HepG2 (cell line): ENCODE results near the gene SLC22A23. TPM values are rescaled to one million over a fixed set of nuclear protein-coding genes. Genes with fewer than 3 reads are reported as not detected.

Experiments used
- ERF ChIP-seq: IDR thresholded peaks from 2 replicates; pipeline ENCODE4 v1.6.1; 2018; ENCODE audit warnings: missing biosample characterization, missing genetic modification reagents
- FOXA1 ChIP-seq, 2 experiments: fragments of 450-650 bp in 1 of 2; sonication (generic) in 1 of 2; formaldehyde crosslinking in 1 of 2; IDR thresholded peaks; 2 replicates each; pipeline versions ENCODE4 v1.4.0 to v1.6.1; 2016 to 2020; ENCODE audit warnings: missing genetic modification reagents in 1 of 2
- MIER2 ChIP-seq: IDR thresholded peaks from 2 replicates; pipeline ENCODE4 v1.6.1; 2016; ENCODE audit warnings: missing biosample characterization, missing genetic modification reagents
- RFX5 ChIP-seq: IDR thresholded peaks from 2 replicates; pipeline ENCODE4 v1.6.1; 2011; ENCODE audit warnings: low read depth, low read length, improper control_type of control experiment
- SNAPC2 ChIP-seq: sonication (generic); formaldehyde crosslinking; IDR thresholded peaks from 2 replicates; pipeline ENCODE4 v1.8.1; 2022; ENCODE audit warnings: mild to moderate bottlenecking, missing genetic modification reagents
- SRSF1 ChIP-seq: fragments of 200-400 bp; formaldehyde crosslinking; optimal IDR thresholded peaks from 2 replicates; pipeline ENCODE3; 2017; ENCODE audit warnings: mild to moderate bottlenecking, low read depth, low read length, moderate library complexity
- ZBTB7A ChIP-seq: sonication (generic); formaldehyde crosslinking; IDR thresholded peaks from 2 replicates; pipeline ENCODE4 v1.8.0; 2022; ENCODE audit warnings: mild to moderate bottlenecking, missing genetic modification reagents
- ZMYM3 ChIP-seq: sonication (generic); formaldehyde crosslinking; IDR thresholded peaks from 2 replicates; pipeline ENCODE4 v1.5.1; 2020; ENCODE audit warnings: mild to moderate bottlenecking, missing genetic modification reagents
- ZNF263 ChIP-seq: sonication (generic); formaldehyde crosslinking; IDR thresholded peaks from 2 replicates; pipeline ENCODE4 v1.4.0; 2020; ENCODE audit warnings: missing genetic modification reagents
- ZNF484 ChIP-seq: sonication (generic); formaldehyde crosslinking; IDR thresholded peaks from 2 replicates; pipeline ENCODE4 v1.5.1; 2020; ENCODE audit warnings: mild to moderate bottlenecking, low read depth, missing genetic modification reagents, borderline replicate concordance
- ZNF678 ChIP-seq: sonication (generic); formaldehyde crosslinking; IDR thresholded peaks from 2 replicates; pipeline ENCODE4 v1.4.0; 2020; ENCODE audit warnings: mild to moderate bottlenecking, missing genetic modification reagents
- ZNF776 ChIP-seq: sonication (generic); formaldehyde crosslinking; IDR thresholded peaks from 2 replicates; pipeline ENCODE4 v1.4.0; 2020; ENCODE audit warnings: mild to moderate bottlenecking, missing genetic modification reagents
- ZNF883 ChIP-seq: sonication (generic); formaldehyde crosslinking; IDR thresholded peaks from 2 replicates; pipeline ENCODE4 v1.5.1; 2020; ENCODE audit warnings: mild to moderate bottlenecking, missing genetic modification reagents; ENCODE audit errors: not compliant biosample characterization
- ZSCAN29 ChIP-seq: sonication (generic); formaldehyde crosslinking; conservative IDR thresholded peaks from 2 replicates; pipeline ENCODE4 v1.4.0; 2020; ENCODE audit warnings: mild to moderate bottlenecking, missing genetic modification reagents
- polyA plus RNA-seq, 8 experiments: library from polyadenylated mRNA; depleted of rRNA in 3 of 8; stranded (reverse) in 7 of 8; unstranded in 1 of 8; fragments of >200 nt; fragmentation: Illumina TruSeq in 4 of 8; extraction: Trizol in 4 of 8; gene quantifications; 2 replicates each; pipeline versions ENCODE4 v1.2.1 to v1.2.3, GENCODE V29; 2011 to 2016; ENCODE audit warnings: low read depth in 4 of 8, missing spikeins in 1 of 8, mixed read lengths in 1 of 8; ENCODE audit not compliant: insufficient read depth in 1 of 8
- total RNA-seq, 5 experiments: library from RNA; depleted of rRNA; stranded (reverse); fragments of >200 nt; fragmentation: Illumina TruSeq; extraction: Trizol; gene quantifications; 2 replicates each; pipeline ENCODE4 v1.2.3, GENCODE V29; 2016; ENCODE audit warnings: low read depth in 1 of 5
- TF ChIP-seq, protein P1 (sequence below), 2 experiments: IDR thresholded peaks; 2 replicates each; pipeline ENCODE4 v1.6.1; 2011 to 2012; ENCODE audit warnings: low read length in 2 of 2, borderline replicate concordance in 1 of 2, low read depth in 1 of 2, mild to moderate bottlenecking in 1 of 2, moderate library complexity in 1 of 2
- TF ChIP-seq, protein P2 (sequence below): sonication (generic); formaldehyde crosslinking; IDR thresholded peaks from 2 replicates; pipeline ENCODE4 v1.4.0; 2020; ENCODE audit warnings: low read depth, mild to moderate bottlenecking, missing genetic modification reagents
- TF ChIP-seq, protein P3 (sequence below): IDR thresholded peaks from 2 replicates; pipeline ENCODE4 v1.6.1; 2016; ENCODE audit warnings: missing compliant biosample characterization, missing genetic modification reagents, borderline replicate concordance
- TF ChIP-seq, protein P4 (sequence below): IDR thresholded peaks from 2 replicates; pipeline ENCODE4 v1.6.1; 2016; ENCODE audit warnings: mild to moderate bottlenecking
- TF ChIP-seq, protein P5 (sequence below): sonication (generic); formaldehyde crosslinking; IDR thresholded peaks from 2 replicates; pipeline ENCODE4 v1.4.0; 2020; ENCODE audit warnings: missing genetic modification reagents

The SLC22A23 gene
- total and polyA plus RNA-seq, 2 of the 13 experiments (the other 11 are each of a cell fraction or from before 2014, with no cell fraction given): 11.8 to 17.5 TPM

DNA sequence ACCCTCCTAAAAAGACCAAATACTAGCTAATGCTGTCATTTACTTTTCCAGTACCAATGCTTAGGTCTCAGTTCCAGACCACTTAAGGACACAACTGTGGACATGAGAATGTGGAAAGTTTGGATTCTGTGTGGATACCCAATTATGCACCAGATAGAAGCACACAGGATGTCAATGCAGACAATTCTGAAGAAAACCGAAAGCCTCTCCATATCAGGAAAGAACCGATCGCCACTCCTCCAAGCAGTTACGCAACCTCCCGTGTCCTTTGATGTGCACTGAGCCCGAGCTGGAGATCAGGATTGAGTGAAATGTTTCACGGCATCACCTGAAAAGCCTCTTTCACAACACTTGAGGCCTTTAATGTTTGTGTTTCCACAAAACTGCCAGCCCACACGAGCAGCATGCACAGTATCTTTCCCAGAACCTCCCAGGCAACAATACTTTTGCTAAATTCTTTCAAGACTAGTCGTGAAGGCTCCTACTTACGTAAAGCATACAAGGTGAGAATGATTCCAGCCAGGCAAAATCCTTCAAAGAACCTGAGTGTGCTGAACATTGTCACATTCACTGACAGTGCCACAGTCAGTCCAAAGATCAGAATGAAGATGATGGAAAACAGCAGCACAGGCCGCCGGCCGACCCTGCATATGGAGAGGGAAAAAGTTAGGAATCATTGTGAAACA, 47.0 kb downstream of the SLC22A23 start (continued):
- TF ChIP-seq, protein P1, sequence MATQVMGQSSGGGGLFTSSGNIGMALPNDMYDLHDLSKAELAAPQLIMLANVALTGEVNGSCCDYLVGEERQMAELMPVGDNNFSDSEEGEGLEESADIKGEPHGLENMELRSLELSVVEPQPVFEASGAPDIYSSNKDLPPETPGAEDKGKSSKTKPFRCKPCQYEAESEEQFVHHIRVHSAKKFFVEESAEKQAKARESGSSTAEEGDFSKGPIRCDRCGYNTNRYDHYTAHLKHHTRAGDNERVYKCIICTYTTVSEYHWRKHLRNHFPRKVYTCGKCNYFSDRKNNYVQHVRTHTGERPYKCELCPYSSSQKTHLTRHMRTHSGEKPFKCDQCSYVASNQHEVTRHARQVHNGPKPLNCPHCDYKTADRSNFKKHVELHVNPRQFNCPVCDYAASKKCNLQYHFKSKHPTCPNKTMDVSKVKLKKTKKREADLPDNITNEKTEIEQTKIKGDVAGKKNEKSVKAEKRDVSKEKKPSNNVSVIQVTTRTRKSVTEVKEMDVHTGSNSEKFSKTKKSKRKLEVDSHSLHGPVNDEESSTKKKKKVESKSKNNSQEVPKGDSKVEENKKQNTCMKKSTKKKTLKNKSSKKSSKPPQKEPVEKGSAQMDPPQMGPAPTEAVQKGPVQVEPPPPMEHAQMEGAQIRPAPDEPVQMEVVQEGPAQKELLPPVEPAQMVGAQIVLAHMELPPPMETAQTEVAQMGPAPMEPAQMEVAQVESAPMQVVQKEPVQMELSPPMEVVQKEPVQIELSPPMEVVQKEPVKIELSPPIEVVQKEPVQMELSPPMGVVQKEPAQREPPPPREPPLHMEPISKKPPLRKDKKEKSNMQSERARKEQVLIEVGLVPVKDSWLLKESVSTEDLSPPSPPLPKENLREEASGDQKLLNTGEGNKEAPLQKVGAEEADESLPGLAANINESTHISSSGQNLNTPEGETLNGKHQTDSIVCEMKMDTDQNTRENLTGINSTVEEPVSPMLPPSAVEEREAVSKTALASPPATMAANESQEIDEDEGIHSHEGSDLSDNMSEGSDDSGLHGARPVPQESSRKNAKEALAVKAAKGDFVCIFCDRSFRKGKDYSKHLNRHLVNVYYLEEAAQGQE (IDR thresholded peaks at IDR 0.05; ENCODE audit: borderline replicate concordance in 1 of 2, low read depth in 1 of 2, low read length in 2 of 2): peak in 1 of 2 experiments; percentile 64; a peak in 2 of 4 replicates
- TF ChIP-seq ZNF776 (CRISPR knock-in tag): no peak
- peak; percentile 80 for TF ChIP-seq ZNF263 (CRISPR knock-in tag)
- no peak for TF ChIP-seq ZNF678 (CRISPR knock-in tag)
- peak; percentile 21; the same call in 1 of the 2 replicates for TF ChIP-seq RFX5
- no peak for TF ChIP-seq FOXA1 (IDR thresholded peaks at IDR 0.05)
- TF ChIP-seq FOXA1 (CRISPR knock-in tag; IDR thresholded peaks at IDR 0.05): peak; percentile 87
- TF ChIP-seq ZSCAN29: peak; percentile 90; the same call in 1 of the 2 replicates
- 0 out of 2 replicates have a peak, but pooled peaks have one; percentile 66 for TF ChIP-seq MIER2 (CRISPR knock-in tag)
- TF ChIP-seq, protein P2, sequence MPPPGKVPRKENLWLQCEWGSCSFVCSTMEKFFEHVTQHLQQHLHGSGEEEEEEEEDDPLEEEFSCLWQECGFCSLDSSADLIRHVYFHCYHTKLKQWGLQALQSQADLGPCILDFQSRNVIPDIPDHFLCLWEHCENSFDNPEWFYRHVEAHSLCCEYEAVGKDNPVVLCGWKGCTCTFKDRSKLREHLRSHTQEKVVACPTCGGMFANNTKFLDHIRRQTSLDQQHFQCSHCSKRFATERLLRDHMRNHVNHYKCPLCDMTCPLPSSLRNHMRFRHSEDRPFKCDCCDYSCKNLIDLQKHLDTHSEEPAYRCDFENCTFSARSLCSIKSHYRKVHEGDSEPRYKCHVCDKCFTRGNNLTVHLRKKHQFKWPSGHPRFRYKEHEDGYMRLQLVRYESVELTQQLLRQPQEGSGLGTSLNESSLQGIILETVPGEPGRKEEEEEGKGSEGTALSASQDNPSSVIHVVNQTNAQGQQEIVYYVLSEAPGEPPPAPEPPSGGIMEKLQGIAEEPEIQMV (CRISPR knock-in tag): peak; percentile 88
- TF ChIP-seq ZNF484 (CRISPR knock-in tag): no peak
- no peak for TF ChIP-seq SRSF1
- no peak for TF ChIP-seq ZBTB7A (CRISPR knock-in tag)
- TF ChIP-seq, protein P3, sequence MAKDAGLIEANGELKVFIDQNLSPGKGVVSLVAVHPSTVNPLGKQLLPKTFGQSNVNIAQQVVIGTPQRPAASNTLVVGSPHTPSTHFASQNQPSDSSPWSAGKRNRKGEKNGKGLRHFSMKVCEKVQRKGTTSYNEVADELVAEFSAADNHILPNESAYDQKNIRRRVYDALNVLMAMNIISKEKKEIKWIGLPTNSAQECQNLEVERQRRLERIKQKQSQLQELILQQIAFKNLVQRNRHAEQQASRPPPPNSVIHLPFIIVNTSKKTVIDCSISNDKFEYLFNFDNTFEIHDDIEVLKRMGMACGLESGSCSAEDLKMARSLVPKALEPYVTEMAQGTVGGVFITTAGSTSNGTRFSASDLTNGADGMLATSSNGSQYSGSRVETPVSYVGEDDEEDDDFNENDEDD (CRISPR knock-in tag): peak; percentile 63; the same call in 1 of the 2 replicates
- TF ChIP-seq ERF (CRISPR knock-in tag): peak; percentile 99
- 0 out of 2 replicates have a peak, but pooled peaks have one; percentile 30 for TF ChIP-seq SNAPC2 (CRISPR knock-in tag)
- peak; percentile 93 for TF ChIP-seq ZMYM3 (CRISPR knock-in tag)
- TF ChIP-seq, protein P4, sequence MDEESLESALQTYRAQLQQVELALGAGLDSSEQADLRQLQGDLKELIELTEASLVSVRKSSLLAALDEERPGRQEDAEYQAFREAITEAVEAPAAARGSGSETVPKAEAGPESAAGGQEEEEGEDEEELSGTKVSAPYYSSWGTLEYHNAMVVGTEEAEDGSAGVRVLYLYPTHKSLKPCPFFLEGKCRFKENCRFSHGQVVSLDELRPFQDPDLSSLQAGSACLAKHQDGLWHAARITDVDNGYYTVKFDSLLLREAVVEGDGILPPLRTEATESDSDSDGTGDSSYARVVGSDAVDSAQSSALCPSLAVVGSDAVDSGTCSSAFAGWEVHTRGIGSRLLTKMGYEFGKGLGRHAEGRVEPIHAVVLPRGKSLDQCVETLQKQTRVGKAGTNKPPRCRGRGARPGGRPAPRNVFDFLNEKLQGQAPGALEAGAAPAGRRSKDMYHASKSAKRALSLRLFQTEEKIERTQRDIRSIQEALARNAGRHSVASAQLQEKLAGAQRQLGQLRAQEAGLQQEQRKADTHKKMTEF: peak; percentile 99
- TF ChIP-seq, protein P5, sequence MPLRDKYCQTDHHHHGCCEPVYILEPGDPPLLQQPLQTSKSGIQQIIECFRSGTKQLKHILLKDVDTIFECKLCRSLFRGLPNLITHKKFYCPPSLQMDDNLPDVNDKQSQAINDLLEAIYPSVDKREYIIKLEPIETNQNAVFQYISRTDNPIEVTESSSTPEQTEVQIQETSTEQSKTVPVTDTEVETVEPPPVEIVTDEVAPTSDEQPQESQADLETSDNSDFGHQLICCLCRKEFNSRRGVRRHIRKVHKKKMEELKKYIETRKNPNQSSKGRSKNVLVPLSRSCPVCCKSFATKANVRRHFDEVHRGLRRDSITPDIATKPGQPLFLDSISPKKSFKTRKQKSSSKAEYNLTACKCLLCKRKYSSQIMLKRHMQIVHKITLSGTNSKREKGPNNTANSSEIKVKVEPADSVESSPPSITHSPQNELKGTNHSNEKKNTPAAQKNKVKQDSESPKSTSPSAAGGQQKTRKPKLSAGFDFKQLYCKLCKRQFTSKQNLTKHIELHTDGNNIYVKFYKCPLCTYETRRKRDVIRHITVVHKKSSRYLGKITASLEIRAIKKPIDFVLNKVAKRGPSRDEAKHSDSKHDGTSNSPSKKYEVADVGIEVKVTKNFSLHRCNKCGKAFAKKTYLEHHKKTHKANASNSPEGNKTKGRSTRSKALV (CRISPR knock-in tag): 0 out of 2 replicates have a peak, but pooled peaks have one; percentile 48
- TF ChIP-seq ZNF883 (CRISPR knock-in tag): peak; percentile 85
